HEK293 (cell line): Measurements from ENCODE around the gene CNFN.

ENCODE experiments used
- RBAK ChIP-seq: fragments of 450-650 bp; formaldehyde crosslinking; IDR thresholded peaks from 2 replicates; pipeline ENCODE4 v1.5.1; 2016; ENCODE audit warnings: missing biosample characterization, missing genetic modification characterization
- ZBTB7A ChIP-seq: fragments of 450-650 bp; formaldehyde crosslinking; IDR thresholded peaks from 2 replicates; pipeline ENCODE4 v1.5.1; 2016; ENCODE audit warnings: low read depth, missing biosample characterization, missing genetic modification characterization
- ZNF175 ChIP-seq: fragments of 450-650 bp; formaldehyde crosslinking; IDR thresholded peaks from 2 replicates; pipeline ENCODE4 v1.5.1; 2016; ENCODE audit warnings: missing biosample characterization, missing genetic modification characterization
- ZNF184 ChIP-seq: fragments of 450-650 bp; IDR thresholded peaks from 2 replicates; pipeline ENCODE4 v1.5.1; 2018; ENCODE audit warnings: missing biosample characterization, mild to moderate bottlenecking, missing genetic modification characterization
- TF ChIP-seq, protein P1 (sequence below): fragments of 450-650 bp; formaldehyde crosslinking; IDR thresholded peaks from 2 replicates; pipeline ENCODE4 v1.5.1; 2016; ENCODE audit warnings: missing biosample characterization, missing genetic modification characterization
- TF ChIP-seq, protein P2 (sequence below): fragments of 450-650 bp; formaldehyde crosslinking; IDR thresholded peaks from 2 replicates; pipeline ENCODE4 v1.5.1; 2016; ENCODE audit warnings: missing biosample characterization, missing genetic modification characterization
- TF ChIP-seq, protein P3 (sequence below): fragments of 450-650 bp; formaldehyde crosslinking; IDR thresholded peaks from 2 replicates; pipeline ENCODE4 v1.5.1; 2016; ENCODE audit warnings: missing biosample characterization, missing genetic modification characterization
- TF ChIP-seq, protein P4 (sequence below): sonication (generic); formaldehyde crosslinking; IDR thresholded peaks from 2 replicates; pipeline ENCODE4 v1.8.1; 2022; ENCODE audit warnings: mild to moderate bottlenecking, moderate library complexity, missing genetic modification reagents
- TF ChIP-seq, protein P5 (sequence below): fragments of 450-650 bp; formaldehyde crosslinking; IDR thresholded peaks from 2 replicates; pipeline ENCODE4 v1.5.1; 2016; ENCODE audit warnings: missing biosample characterization, missing genetic modification characterization
- TF ChIP-seq, protein P6 (sequence below): fragments of 450-650 bp; formaldehyde crosslinking; IDR thresholded peaks from 2 replicates; pipeline ENCODE4 v1.5.1; 2016; ENCODE audit warnings: missing biosample characterization, missing genetic modification characterization

DNA sequence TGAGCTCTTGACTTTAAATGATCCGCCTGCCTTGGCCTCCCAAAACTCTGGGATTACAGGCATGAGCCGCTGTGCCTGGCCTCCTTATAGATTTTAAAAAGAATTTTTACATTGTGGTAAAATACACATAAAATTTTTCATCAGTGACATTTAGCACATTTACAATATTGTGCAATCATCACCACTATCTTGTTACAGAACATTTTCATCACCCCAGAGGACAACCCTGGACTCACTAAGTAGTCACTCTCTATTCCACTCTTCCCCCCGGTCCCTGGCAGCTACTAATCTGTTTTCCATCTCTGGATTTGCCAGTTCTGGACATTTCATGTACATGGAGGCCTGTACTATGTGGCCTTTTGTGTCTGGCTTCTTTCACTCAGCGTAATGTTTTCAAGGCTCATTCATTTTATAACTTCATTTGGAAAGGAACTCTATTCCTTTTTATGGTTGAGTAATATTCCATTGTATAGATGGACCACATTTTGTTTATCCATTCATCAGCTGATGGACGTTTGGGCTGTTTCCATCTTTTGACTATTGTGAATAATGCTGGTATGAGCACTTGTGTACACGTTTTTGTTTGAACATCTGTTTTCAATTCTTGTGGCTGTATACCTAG, 44.8 kb downstream of the CNFN start:
- TF ChIP-seq, protein P1, sequence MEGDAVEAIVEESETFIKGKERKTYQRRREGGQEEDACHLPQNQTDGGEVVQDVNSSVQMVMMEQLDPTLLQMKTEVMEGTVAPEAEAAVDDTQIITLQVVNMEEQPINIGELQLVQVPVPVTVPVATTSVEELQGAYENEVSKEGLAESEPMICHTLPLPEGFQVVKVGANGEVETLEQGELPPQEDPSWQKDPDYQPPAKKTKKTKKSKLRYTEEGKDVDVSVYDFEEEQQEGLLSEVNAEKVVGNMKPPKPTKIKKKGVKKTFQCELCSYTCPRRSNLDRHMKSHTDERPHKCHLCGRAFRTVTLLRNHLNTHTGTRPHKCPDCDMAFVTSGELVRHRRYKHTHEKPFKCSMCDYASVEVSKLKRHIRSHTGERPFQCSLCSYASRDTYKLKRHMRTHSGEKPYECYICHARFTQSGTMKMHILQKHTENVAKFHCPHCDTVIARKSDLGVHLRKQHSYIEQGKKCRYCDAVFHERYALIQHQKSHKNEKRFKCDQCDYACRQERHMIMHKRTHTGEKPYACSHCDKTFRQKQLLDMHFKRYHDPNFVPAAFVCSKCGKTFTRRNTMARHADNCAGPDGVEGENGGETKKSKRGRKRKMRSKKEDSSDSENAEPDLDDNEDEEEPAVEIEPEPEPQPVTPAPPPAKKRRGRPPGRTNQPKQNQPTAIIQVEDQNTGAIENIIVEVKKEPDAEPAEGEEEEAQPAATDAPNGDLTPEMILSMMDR (tag by site-specific recombination): no peak
- TF ChIP-seq ZNF184 (tag by site-specific recombination) (no peak), RBAK (tag by site-specific recombination) (no peak), ZBTB7A (no peak), ZNF175 (no peak)
- TF ChIP-seq, protein P2, sequence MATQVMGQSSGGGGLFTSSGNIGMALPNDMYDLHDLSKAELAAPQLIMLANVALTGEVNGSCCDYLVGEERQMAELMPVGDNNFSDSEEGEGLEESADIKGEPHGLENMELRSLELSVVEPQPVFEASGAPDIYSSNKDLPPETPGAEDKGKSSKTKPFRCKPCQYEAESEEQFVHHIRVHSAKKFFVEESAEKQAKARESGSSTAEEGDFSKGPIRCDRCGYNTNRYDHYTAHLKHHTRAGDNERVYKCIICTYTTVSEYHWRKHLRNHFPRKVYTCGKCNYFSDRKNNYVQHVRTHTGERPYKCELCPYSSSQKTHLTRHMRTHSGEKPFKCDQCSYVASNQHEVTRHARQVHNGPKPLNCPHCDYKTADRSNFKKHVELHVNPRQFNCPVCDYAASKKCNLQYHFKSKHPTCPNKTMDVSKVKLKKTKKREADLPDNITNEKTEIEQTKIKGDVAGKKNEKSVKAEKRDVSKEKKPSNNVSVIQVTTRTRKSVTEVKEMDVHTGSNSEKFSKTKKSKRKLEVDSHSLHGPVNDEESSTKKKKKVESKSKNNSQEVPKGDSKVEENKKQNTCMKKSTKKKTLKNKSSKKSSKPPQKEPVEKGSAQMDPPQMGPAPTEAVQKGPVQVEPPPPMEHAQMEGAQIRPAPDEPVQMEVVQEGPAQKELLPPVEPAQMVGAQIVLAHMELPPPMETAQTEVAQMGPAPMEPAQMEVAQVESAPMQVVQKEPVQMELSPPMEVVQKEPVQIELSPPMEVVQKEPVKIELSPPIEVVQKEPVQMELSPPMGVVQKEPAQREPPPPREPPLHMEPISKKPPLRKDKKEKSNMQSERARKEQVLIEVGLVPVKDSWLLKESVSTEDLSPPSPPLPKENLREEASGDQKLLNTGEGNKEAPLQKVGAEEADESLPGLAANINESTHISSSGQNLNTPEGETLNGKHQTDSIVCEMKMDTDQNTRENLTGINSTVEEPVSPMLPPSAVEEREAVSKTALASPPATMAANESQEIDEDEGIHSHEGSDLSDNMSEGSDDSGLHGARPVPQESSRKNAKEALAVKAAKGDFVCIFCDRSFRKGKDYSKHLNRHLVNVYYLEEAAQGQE (tag by site-specific recombination): no peak
- TF ChIP-seq, protein P3, sequence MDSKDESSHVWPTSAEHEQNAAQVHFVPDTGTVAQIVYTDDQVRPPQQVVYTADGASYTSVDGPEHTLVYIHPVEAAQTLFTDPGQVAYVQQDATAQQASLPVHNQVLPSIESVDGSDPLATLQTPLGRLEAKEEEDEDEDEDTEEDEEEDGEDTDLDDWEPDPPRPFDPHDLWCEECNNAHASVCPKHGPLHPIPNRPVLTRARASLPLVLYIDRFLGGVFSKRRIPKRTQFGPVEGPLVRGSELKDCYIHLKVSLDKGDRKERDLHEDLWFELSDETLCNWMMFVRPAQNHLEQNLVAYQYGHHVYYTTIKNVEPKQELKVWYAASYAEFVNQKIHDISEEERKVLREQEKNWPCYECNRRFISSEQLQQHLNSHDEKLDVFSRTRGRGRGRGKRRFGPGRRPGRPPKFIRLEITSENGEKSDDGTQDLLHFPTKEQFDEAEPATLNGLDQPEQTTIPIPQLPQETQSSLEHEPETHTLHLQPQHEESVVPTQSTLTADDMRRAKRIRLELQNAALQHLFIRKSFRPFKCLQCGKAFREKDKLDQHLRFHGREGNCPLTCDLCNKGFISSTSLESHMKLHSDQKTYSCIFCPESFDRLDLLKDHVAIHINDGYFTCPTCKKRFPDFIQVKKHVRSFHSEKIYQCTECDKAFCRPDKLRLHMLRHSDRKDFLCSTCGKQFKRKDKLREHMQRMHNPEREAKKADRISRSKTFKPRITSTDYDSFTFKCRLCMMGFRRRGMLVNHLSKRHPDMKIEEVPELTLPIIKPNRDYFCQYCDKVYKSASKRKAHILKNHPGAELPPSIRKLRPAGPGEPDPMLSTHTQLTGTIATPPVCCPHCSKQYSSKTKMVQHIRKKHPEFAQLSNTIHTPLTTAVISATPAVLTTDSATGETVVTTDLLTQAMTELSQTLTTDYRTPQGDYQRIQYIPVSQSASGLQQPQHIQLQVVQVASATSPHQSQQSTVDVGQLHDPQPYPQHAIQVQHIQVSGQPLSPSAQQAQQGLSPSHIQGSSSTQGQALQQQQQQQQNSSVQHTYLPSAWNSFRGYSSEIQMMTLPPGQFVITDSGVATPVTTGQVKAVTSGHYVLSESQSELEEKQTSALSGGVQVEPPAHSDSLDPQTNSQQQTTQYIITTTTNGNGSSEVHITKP: no peak
- TF ChIP-seq, protein P4, sequence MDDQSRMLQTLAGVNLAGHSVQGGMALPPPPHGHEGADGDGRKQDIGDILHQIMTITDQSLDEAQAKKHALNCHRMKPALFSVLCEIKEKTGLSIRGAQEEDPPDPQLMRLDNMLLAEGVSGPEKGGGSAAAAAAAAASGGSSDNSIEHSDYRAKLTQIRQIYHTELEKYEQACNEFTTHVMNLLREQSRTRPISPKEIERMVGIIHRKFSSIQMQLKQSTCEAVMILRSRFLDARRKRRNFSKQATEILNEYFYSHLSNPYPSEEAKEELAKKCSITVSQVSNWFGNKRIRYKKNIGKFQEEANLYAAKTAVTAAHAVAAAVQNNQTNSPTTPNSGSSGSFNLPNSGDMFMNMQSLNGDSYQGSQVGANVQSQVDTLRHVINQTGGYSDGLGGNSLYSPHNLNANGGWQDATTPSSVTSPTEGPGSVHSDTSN (CRISPR knock-in tag): no peak
- TF ChIP-seq, protein P5, sequence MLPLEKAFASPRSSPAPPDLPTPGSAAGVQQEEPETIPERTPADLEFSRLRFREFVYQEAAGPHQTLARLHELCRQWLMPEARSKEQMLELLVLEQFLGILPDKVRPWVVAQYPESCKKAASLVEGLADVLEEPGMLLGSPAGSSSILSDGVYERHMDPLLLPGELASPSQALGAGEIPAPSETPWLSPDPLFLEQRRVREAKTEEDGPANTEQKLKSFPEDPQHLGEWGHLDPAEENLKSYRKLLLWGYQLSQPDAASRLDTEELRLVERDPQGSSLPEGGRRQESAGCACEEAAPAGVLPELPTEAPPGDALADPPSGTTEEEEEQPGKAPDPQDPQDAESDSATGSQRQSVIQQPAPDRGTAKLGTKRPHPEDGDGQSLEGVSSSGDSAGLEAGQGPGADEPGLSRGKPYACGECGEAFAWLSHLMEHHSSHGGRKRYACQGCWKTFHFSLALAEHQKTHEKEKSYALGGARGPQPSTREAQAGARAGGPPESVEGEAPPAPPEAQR (tag by site-specific recombination): no peak
- TF ChIP-seq, protein P6, sequence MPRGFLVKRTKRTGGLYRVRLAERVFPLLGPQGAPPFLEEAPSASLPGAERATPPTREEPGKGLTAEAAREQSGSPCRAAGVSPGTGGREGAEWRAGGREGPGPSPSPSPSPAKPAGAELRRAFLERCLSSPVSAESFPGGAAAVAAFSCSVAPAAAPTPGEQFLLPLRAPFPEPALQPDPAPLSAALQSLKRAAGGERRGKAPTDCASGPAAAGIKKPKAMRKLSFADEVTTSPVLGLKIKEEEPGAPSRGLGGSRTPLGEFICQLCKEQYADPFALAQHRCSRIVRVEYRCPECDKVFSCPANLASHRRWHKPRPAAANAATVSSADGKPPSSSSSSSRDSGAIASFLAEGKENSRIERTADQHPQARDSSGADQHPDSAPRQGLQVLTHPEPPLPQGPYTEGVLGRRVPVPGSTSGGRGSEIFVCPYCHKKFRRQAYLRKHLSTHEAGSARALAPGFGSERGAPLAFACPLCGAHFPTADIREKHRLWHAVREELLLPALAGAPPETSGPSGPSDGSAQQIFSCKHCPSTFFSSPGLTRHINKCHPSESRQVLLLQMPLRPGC (tag by site-specific recombination): no peak
